ENCODE data around the gene MMP17.
"Not testable (repeated sequence)": the region's sequence is repeated elsewhere in the genome, so short reads cannot be mapped to it uniquely, and the experiment has no call there.

The MMP17 gene

GRCh38 chr12:131883521-131883900 is 55.3 kb downstream of the MMP17 start:
- Mint-ChIP-seq H3K4me3 (peak overlapping the region; percentile 68), H3K36me3 (ENCODE audit: low read depth) (peaks cover 5% of the 10 kb centered on the region), H3K9me3 (peaks cover 12% of the 10 kb centered on the region), H3K27ac (peak overlapping the region; percentile 87), H3K4me1 (ENCODE audit: low read depth) (peaks cover 67% of the 10 kb centered on the region), H3K27me3 (peaks cover 1% of the 10 kb centered on the region)
- intact Hi-C loops (cut with micrococcal nuclease) = no loop called here

- Mint-ChIP-seq H3K27me3 (peaks cover 13% of the 10 kb centered on the region), H3K4me1 (ENCODE audit: low read depth) (peaks cover 57% of the 10 kb centered on the region), H3K9me3 (peaks cover 12% of the 10 kb centered on the region)
- H3K27ac Mint-ChIP-seq; H3K36me3 Mint-ChIP-seq (ENCODE audit: low read depth); H3K4me3 Mint-ChIP-seq; intact Hi-C loops (cut with micrococcal nuclease): not testable (repeated sequence)
Measured at GRCh38 chr12:131885076-131885475, 56.9 kb downstream of the MMP17 start.

GRCh38 chr12:131885543-131886057 is 57.4 kb downstream of the MMP17 start:
- H3K27ac Mint-ChIP-seq = no peak overlapping the region
- peaks cover 14% of the 10 kb centered on the region for H3K27me3 Mint-ChIP-seq
- intact Hi-C loops (cut with micrococcal nuclease) = no loop called here
- peaks cover 12% of the 10 kb centered on the region for H3K9me3 Mint-ChIP-seq
- peaks cover 5% of the 10 kb centered on the region for H3K36me3 Mint-ChIP-seq (ENCODE audit: low read depth)
- peaks cover 52% of the 10 kb centered on the region for H3K4me1 Mint-ChIP-seq (ENCODE audit: low read depth)
- no peak overlapping the region for H3K4me3 Mint-ChIP-seq

GRCh38 chr12:131891722-131892121 is 63.5 kb downstream of the MMP17 start:
- not testable (repeated sequence) for H3K9me3 Mint-ChIP-seq, H3K27ac Mint-ChIP-seq, H3K4me3 Mint-ChIP-seq
- peaks cover 23% of the 10 kb centered on the region for H3K4me1 Mint-ChIP-seq (ENCODE audit: low read depth)
- intact Hi-C loops (cut with micrococcal nuclease) = loop anchor here (10.0 kb wide), 1 partner anchor 57 kb away; no protein-coding TSS in a partner anchor
- peaks cover 14% of the 10 kb centered on the region for H3K27me3 Mint-ChIP-seq
- peaks cover 13% of the 10 kb centered on the region for H3K36me3 Mint-ChIP-seq (ENCODE audit: low read depth)

GRCh38 chr12:131892711-131893604 is 64.8 kb downstream of the MMP17 start:
- H3K27ac Mint-ChIP-seq = no peak overlapping the region
- peaks cover 14% of the 10 kb centered on the region for H3K27me3 Mint-ChIP-seq
- H3K4me3 Mint-ChIP-seq = no peak overlapping the region
- peaks cover 32% of the 10 kb centered on the region for H3K4me1 Mint-ChIP-seq (ENCODE audit: low read depth)
- no peaks in the 10 kb centered on the region for H3K9me3 Mint-ChIP-seq
- peaks cover 25% of the 10 kb centered on the region for H3K36me3 Mint-ChIP-seq (ENCODE audit: low read depth)
- intact Hi-C loops (cut with micrococcal nuclease) = loop anchor here (10.0 kb wide), 1 partner anchor 58 kb away; no protein-coding TSS in a partner anchor

- H3K4me3 Mint-ChIP-seq = peak overlapping the region; percentile 71
- peaks cover 32% of the 10 kb centered on the region for H3K4me1 Mint-ChIP-seq (ENCODE audit: low read depth)
- peaks cover 33% of the 10 kb centered on the region for H3K36me3 Mint-ChIP-seq (ENCODE audit: low read depth)
- H3K27ac Mint-ChIP-seq = peak overlapping the region; percentile 87
- peaks cover 12% of the 10 kb centered on the region for H3K27me3 Mint-ChIP-seq
- intact Hi-C loops (cut with micrococcal nuclease) = loop anchor here (2.0 to 10.0 kb wide), 3 partner anchors 15 to 59 kb away; partner anchors contain the start of gene PUS1
- no peaks in the 10 kb centered on the region for H3K9me3 Mint-ChIP-seq
Measured at GRCh38 chr12:131893605-131894312, 65.6 kb downstream of the MMP17 start.

- H3K4me1 Mint-ChIP-seq (ENCODE audit: low read depth) = peaks cover 27% of the 10 kb centered on the region
- peaks cover 6% of the 10 kb centered on the region for H3K27me3 Mint-ChIP-seq
- H3K36me3 Mint-ChIP-seq (ENCODE audit: low read depth) = peaks cover 33% of the 10 kb centered on the region
- peak within 1 kb of the TSS; percentile 87 for H3K27ac Mint-ChIP-seq
- H3K9me3 Mint-ChIP-seq = no peaks in the 10 kb centered on the region
- H3K4me3 Mint-ChIP-seq = peak within 1 kb of the TSS; percentile 83
- intact Hi-C loops (cut with micrococcal nuclease) = loop anchor here (2.0 to 10.0 kb wide), 3 partner anchors 16 to 60 kb away; partner anchors contain the start of gene PUS1
Measured at GRCh38 chr12:131894313-131894860, 66.2 kb downstream of the MMP17 start, which contains the start of gene ULK1. TSS of gene ULK1 (plus strand) at chr12:131894622. CDS start at chr12:131895002, 380 bp downstream.

- peak overlapping the region; percentile 87 for H3K27ac Mint-ChIP-seq
- H3K36me3 Mint-ChIP-seq (ENCODE audit: low read depth) = peaks cover 38% of the 10 kb centered on the region
- peaks cover under 1% of the 10 kb centered on the region for H3K27me3 Mint-ChIP-seq
- intact Hi-C loops (cut with micrococcal nuclease) = loop anchor here (2.0 to 10.0 kb wide), 5 partner anchors 16 to 60 kb away; partner anchors contain the start of genes EP400 and PUS1
- peak overlapping the region; percentile 83 for H3K4me3 Mint-ChIP-seq
- peaks cover 26% of the 10 kb centered on the region for H3K4me1 Mint-ChIP-seq (ENCODE audit: low read depth)
- no peaks in the 10 kb centered on the region for H3K9me3 Mint-ChIP-seq
Measured at GRCh38 chr12:131894981-131895639, 66.9 kb downstream of the MMP17 start.

- Mint-ChIP-seq H3K27me3 (no peaks in the 10 kb centered on the region), H3K27ac (peak overlapping the region; percentile 87), H3K9me3 (no peaks in the 10 kb centered on the region), H3K4me1 (ENCODE audit: low read depth) (peaks cover 26% of the 10 kb centered on the region), H3K36me3 (ENCODE audit: low read depth) (peaks cover 43% of the 10 kb centered on the region), H3K4me3 (peak overlapping the region; percentile 83)
- intact Hi-C loops (cut with micrococcal nuclease) = loop anchor here (2.0 to 10.0 kb wide), 5 partner anchors 17 to 61 kb away; partner anchors contain the start of genes EP400 and PUS1
Measured at GRCh38 chr12:131895640-131896079, 67.5 kb downstream of the MMP17 start.

GRCh38 chr12:131896080-131896810 is 68.1 kb downstream of the MMP17 start:
- Mint-ChIP-seq H3K4me3 (peak overlapping the region; percentile 83), H3K36me3 (ENCODE audit: low read depth) (peaks cover 48% of the 10 kb centered on the region), H3K9me3 (no peaks in the 10 kb centered on the region), H3K27ac (peak overlapping the region; percentile 87), H3K4me1 (ENCODE audit: low read depth) (peaks cover 27% of the 10 kb centered on the region), H3K27me3 (no peaks in the 10 kb centered on the region)
- intact Hi-C loops (cut with micrococcal nuclease) = loop anchor here (5.0 to 10.0 kb wide), 3 partner anchors 34 to 61 kb away; partner anchors contain the start of gene EP400

- H3K4me1 Mint-ChIP-seq (ENCODE audit: low read depth) = peaks cover 33% of the 10 kb centered on the region
- peaks cover 54% of the 10 kb centered on the region for H3K36me3 Mint-ChIP-seq (ENCODE audit: low read depth)
- H3K27me3 Mint-ChIP-seq = no peaks in the 10 kb centered on the region
- intact Hi-C loops (cut with micrococcal nuclease) = loop anchor here (5.0 to 10.0 kb wide), 3 partner anchors 35 to 62 kb away; partner anchors contain the start of gene EP400
- no peaks in the 10 kb centered on the region for H3K9me3 Mint-ChIP-seq
- H3K27ac Mint-ChIP-seq = peak overlapping the region; percentile 87
- peak overlapping the region; percentile 83 for H3K4me3 Mint-ChIP-seq
Measured at GRCh38 chr12:131896811-131897270, 68.6 kb downstream of the MMP17 start.

- Mint-ChIP-seq H3K36me3 (ENCODE audit: low read depth) (peaks cover 58% of the 10 kb centered on the region), H3K9me3 (no peaks in the 10 kb centered on the region), H3K27ac (peak overlapping the region; percentile 87), H3K4me3 (no peak overlapping the region), H3K27me3 (no peaks in the 10 kb centered on the region), H3K4me1 (ENCODE audit: low read depth) (peaks cover 37% of the 10 kb centered on the region)
- intact Hi-C loops (cut with micrococcal nuclease) = loop anchor here (5.0 to 10.0 kb wide), 3 partner anchors 35 to 62 kb away; partner anchors contain the start of gene EP400
Measured at GRCh38 chr12:131897276-131897675, 69.1 kb downstream of the MMP17 start.

All from dendritic cell treated with granulocyte-macrophage colony-stimulating factor and Interleukin-4, amounts not matched to agents 40 ng/mL and 50 ng/mL, for 4 days (primary cell).